ENCODE results near the gene SUZ12.

Gene SUZ12

GRCh38 chr17:32015245-32016013, 78.6 kb downstream of the SUZ12 start:
- Histone ChIP-seq H3K36me3 (replicated peaks in 1 of 2; ENCODE audit: control insufficient read depth in 2 of 2, insufficient read depth in 2 of 2, low read length in 2 of 2) (peaks cover 1 to 50% of the 10 kb centered on the region in 2 donors), H2BK120ac (ENCODE audit: low read depth, low read length) (no peak overlapping the region), H2BK5ac (ENCODE audit: low read length) (no peak overlapping the region), H3K9ac (ENCODE audit: low read depth, low read length, poor library complexity) (no peak overlapping the region), H3K27me3 (ENCODE audit: control insufficient read depth in 3 of 3, insufficient read depth in 3 of 3, low read depth in 1 of 3, low read length in 3 of 3) (no peaks in the 10 kb centered on the region), H2BK15ac (ENCODE audit: low read length) (no peak overlapping the region), H3K14ac (ENCODE audit: low read length) (no peak overlapping the region), H2AFZ (ENCODE audit: low read length) (no peak overlapping the region), H4K91ac (ENCODE audit: low read depth, low read length, poor library complexity) (no peak overlapping the region), H3K4me2 (ENCODE audit: insufficient read depth, low read length, poor library complexity, severe bottlenecking) (no peak overlapping the region), H3K4me1 (ENCODE audit: control insufficient read depth in 2 of 2, insufficient read depth in 1 of 2, low read depth in 1 of 2, low read length in 2 of 2) (no peaks in the 10 kb centered on the region), H2BK12ac (ENCODE audit: low read length) (no peak overlapping the region), H3K23ac (ENCODE audit: low read depth, low read length, poor library complexity) (no peak overlapping the region), H3K18ac (ENCODE audit: low read length) (no peak overlapping the region), H3K27ac (replicated peaks; ENCODE audit: low read length) (no peak overlapping the region), H2AK5ac (ENCODE audit: low read depth, low read length) (no peak overlapping the region), H4K8ac (ENCODE audit: low read depth, low read length) (no peak overlapping the region), H3K79me1 (ENCODE audit: low read depth, low read length) (no peaks in the 10 kb centered on the region), H3K9me3 (replicated peaks in 1 of 2; ENCODE audit: control insufficient read depth in 2 of 2, insufficient read depth in 1 of 2, low read depth in 1 of 2, low read length in 2 of 2) (peaks cover 0 to 9% of the 10 kb centered on the region in 2 donors), H3K4me3 (ENCODE audit: low read length in 2 of 2) (no peak overlapping the region), H3K4ac (ENCODE audit: low read length) (no peak overlapping the region)
- WGBS, 2 donors (ENCODE audit: extremely low coverage in 2 of 2, insufficient read length in 2 of 2, insufficient replicate concordance in 1 of 2): no CpG with 5 or more reads among the region's 9 CpGs
- DNase-seq (ENCODE audit: low spot score): no peak

- Histone ChIP-seq H2BK120ac (ENCODE audit: low read depth, low read length) (no peak overlapping the region), H3K23ac (ENCODE audit: low read depth, low read length, poor library complexity) (no peak overlapping the region), H3K27ac (replicated peaks; ENCODE audit: low read length) (no peak overlapping the region), H4K8ac (ENCODE audit: low read depth, low read length) (no peak overlapping the region), H3K36me3 (replicated peaks in 1 of 2; ENCODE audit: control insufficient read depth in 2 of 2, insufficient read depth in 2 of 2, low read length in 2 of 2) (peaks cover 4 to 52% of the 10 kb centered on the region in 2 donors), H3K9me3 (replicated peaks in 1 of 2; ENCODE audit: control insufficient read depth in 2 of 2, insufficient read depth in 1 of 2, low read depth in 1 of 2, low read length in 2 of 2) (peaks cover 0 to 6% of the 10 kb centered on the region in 2 donors), H2BK5ac (ENCODE audit: low read length) (no peak overlapping the region), H2AK5ac (ENCODE audit: low read depth, low read length) (no peak overlapping the region), H3K79me1 (ENCODE audit: low read depth, low read length) (no peaks in the 10 kb centered on the region), H3K14ac (ENCODE audit: low read length) (no peak overlapping the region), H3K4me1 (ENCODE audit: control insufficient read depth in 2 of 2, insufficient read depth in 1 of 2, low read depth in 1 of 2, low read length in 2 of 2) (no peaks in the 10 kb centered on the region), H3K18ac (ENCODE audit: low read length) (no peak overlapping the region), H3K4ac (ENCODE audit: low read length) (no peak overlapping the region), H2AFZ (ENCODE audit: low read length) (no peak overlapping the region), H3K4me2 (ENCODE audit: insufficient read depth, low read length, poor library complexity, severe bottlenecking) (no peak overlapping the region), H3K27me3 (ENCODE audit: control insufficient read depth in 3 of 3, insufficient read depth in 3 of 3, low read depth in 1 of 3, low read length in 3 of 3) (no peaks in the 10 kb centered on the region), H2BK12ac (ENCODE audit: low read length) (no peak overlapping the region), H4K91ac (ENCODE audit: low read depth, low read length, poor library complexity) (no peak overlapping the region), H2BK15ac (ENCODE audit: low read length) (no peak overlapping the region), H3K9ac (ENCODE audit: low read depth, low read length, poor library complexity) (no peak overlapping the region), H3K4me3 (ENCODE audit: low read length in 2 of 2) (no peak overlapping the region)
- WGBS, 2 donors (ENCODE audit: extremely low coverage in 2 of 2, insufficient read length in 2 of 2, insufficient replicate concordance in 1 of 2): no CpG with 5 or more reads among the region's 7 CpGs
- DNase-seq (ENCODE audit: low spot score): no peak
Measured at GRCh38 chr17:32016231-32016630, 79.4 kb downstream of the SUZ12 start.

GRCh38 chr17:32019228-32019627, 82.4 kb downstream of the SUZ12 start:
- H2AFZ ChIP-seq (ENCODE audit: low read length): no peak overlapping the region
- no peak overlapping the region for H3K18ac ChIP-seq (ENCODE audit: low read length)
- H3K27me3 ChIP-seq (ENCODE audit: control insufficient read depth in 3 of 3, insufficient read depth in 3 of 3, low read depth in 1 of 3, low read length in 3 of 3): no peaks in the 10 kb centered on the region
- no peak overlapping the region for H3K9ac ChIP-seq (ENCODE audit: low read depth, low read length, poor library complexity)
- no peak overlapping the region for H3K27ac ChIP-seq (replicated peaks; ENCODE audit: low read length)
- no peak overlapping the region for H2BK120ac ChIP-seq (ENCODE audit: low read depth, low read length)
- no peak overlapping the region for H3K4me3 ChIP-seq (ENCODE audit: low read length in 2 of 2)
- H3K36me3 ChIP-seq (replicated peaks in 1 of 2; ENCODE audit: control insufficient read depth in 2 of 2, insufficient read depth in 2 of 2, low read length in 2 of 2): peaks cover 9 to 56% of the 10 kb centered on the region in 2 donors
- no peak overlapping the region for H2AK5ac ChIP-seq (ENCODE audit: low read depth, low read length)
- WGBS, 2 donors (ENCODE audit: extremely low coverage in 2 of 2, insufficient read length in 2 of 2, insufficient replicate concordance in 1 of 2): no CpG with 5 or more reads among the region's 1 CpG
- H3K23ac ChIP-seq (ENCODE audit: low read depth, low read length, poor library complexity): no peak overlapping the region
- DNase-seq (ENCODE audit: low spot score): no peak
- H3K4ac ChIP-seq (ENCODE audit: low read length): no peak overlapping the region
- H2BK12ac ChIP-seq (ENCODE audit: low read length): no peak overlapping the region
- H3K4me2 ChIP-seq (ENCODE audit: insufficient read depth, low read length, poor library complexity, severe bottlenecking): no peak overlapping the region
- no peak overlapping the region for H2BK5ac ChIP-seq (ENCODE audit: low read length)
- H3K14ac ChIP-seq (ENCODE audit: low read length): no peak overlapping the region
- peaks cover 2% of the 10 kb centered on the region for H3K79me1 ChIP-seq (ENCODE audit: low read depth, low read length)
- H3K4me1 ChIP-seq (ENCODE audit: control insufficient read depth in 2 of 2, insufficient read depth in 1 of 2, low read depth in 1 of 2, low read length in 2 of 2): no peaks in the 10 kb centered on the region
- H4K91ac ChIP-seq (ENCODE audit: low read depth, low read length, poor library complexity): no peak overlapping the region
- H3K9me3 ChIP-seq (replicated peaks in 1 of 2; ENCODE audit: control insufficient read depth in 2 of 2, insufficient read depth in 1 of 2, low read depth in 1 of 2, low read length in 2 of 2): no peaks in the 10 kb centered on the region
- no peak overlapping the region for H4K8ac ChIP-seq (ENCODE audit: low read depth, low read length)
- H2BK15ac ChIP-seq (ENCODE audit: low read length): no peak overlapping the region

- no peak overlapping the region for H3K18ac ChIP-seq (ENCODE audit: low read length)
- H3K36me3 ChIP-seq (replicated peaks in 1 of 2; ENCODE audit: control insufficient read depth in 2 of 2, insufficient read depth in 2 of 2, low read length in 2 of 2): peaks cover 9 to 56% of the 10 kb centered on the region in 2 donors
- H2BK15ac ChIP-seq (ENCODE audit: low read length): no peak overlapping the region
- no peaks in the 10 kb centered on the region for H3K4me1 ChIP-seq (ENCODE audit: control insufficient read depth in 2 of 2, insufficient read depth in 1 of 2, low read depth in 1 of 2, low read length in 2 of 2)
- H2BK12ac ChIP-seq (ENCODE audit: low read length): no peak overlapping the region
- H3K27ac ChIP-seq (replicated peaks; ENCODE audit: low read length): no peak overlapping the region
- H2BK120ac ChIP-seq (ENCODE audit: low read depth, low read length): no peak overlapping the region
- peaks cover 2% of the 10 kb centered on the region for H3K79me1 ChIP-seq (ENCODE audit: low read depth, low read length)
- H3K9ac ChIP-seq (ENCODE audit: low read depth, low read length, poor library complexity): no peak overlapping the region
- H3K27me3 ChIP-seq (ENCODE audit: control insufficient read depth in 3 of 3, insufficient read depth in 3 of 3, low read depth in 1 of 3, low read length in 3 of 3): no peaks in the 10 kb centered on the region
- WGBS, 2 donors (ENCODE audit: extremely low coverage in 2 of 2, insufficient read length in 2 of 2, insufficient replicate concordance in 1 of 2): no CpG with 5 or more reads among the region's 16 CpGs
- H3K4ac ChIP-seq (ENCODE audit: low read length): no peak overlapping the region
- DNase-seq (ENCODE audit: low spot score): no peak
- no peak overlapping the region for H2BK5ac ChIP-seq (ENCODE audit: low read length)
- no peak overlapping the region for H3K23ac ChIP-seq (ENCODE audit: low read depth, low read length, poor library complexity)
- no peak overlapping the region for H3K14ac ChIP-seq (ENCODE audit: low read length)
- no peak overlapping the region for H2AK5ac ChIP-seq (ENCODE audit: low read depth, low read length)
- H2AFZ ChIP-seq (ENCODE audit: low read length): no peak overlapping the region
- no peak overlapping the region for H3K4me3 ChIP-seq (ENCODE audit: low read length in 2 of 2)
- no peak overlapping the region for H4K8ac ChIP-seq (ENCODE audit: low read depth, low read length)
- no peak overlapping the region for H4K91ac ChIP-seq (ENCODE audit: low read depth, low read length, poor library complexity)
- H3K9me3 ChIP-seq (replicated peaks in 1 of 2; ENCODE audit: control insufficient read depth in 2 of 2, insufficient read depth in 1 of 2, low read depth in 1 of 2, low read length in 2 of 2): no peaks in the 10 kb centered on the region
- H3K4me2 ChIP-seq (ENCODE audit: insufficient read depth, low read length, poor library complexity, severe bottlenecking): no peak overlapping the region
Measured at GRCh38 chr17:32020943-32021614, 84.3 kb downstream of the SUZ12 start.
